Left ventricle myocardium inferior (tissue), 1 donor: ENCODE data around the gene MEI1. TPM values are rescaled to one million over a fixed set of nuclear protein-coding genes. Genes with fewer than 3 reads are reported as not detected.

ENCODE experiments used
- DNase-seq: peaks from one replicate; pipeline ENCODE4 v3.0.0-alpha.2; 2020
- H3K27ac ChIP-seq: fragments of 200-600 bp; replicated peaks from 2 replicates; pipeline ENCODE4 v1.8.0; 2021
- H3K27me3 ChIP-seq: fragments of 200-600 bp; 2 replicates; pipeline ENCODE4 v1.8.0; 2021; ENCODE audit warnings: low read depth
- H3K36me3 ChIP-seq: fragments of 200-600 bp; 2 replicates; pipeline ENCODE4 v1.8.0; 2021
- H3K4me1 ChIP-seq: fragments of 200-600 bp; 2 replicates; pipeline ENCODE4 v1.8.0; 2021
- H3K4me3 ChIP-seq: fragments of 200-600 bp; 2 replicates; pipeline ENCODE4 v1.8.0; 2021; ENCODE audit warnings: mild to moderate bottlenecking, moderate library complexity
- H3K9me3 ChIP-seq: fragments of 200-600 bp; replicated peaks from 2 replicates; pipeline ENCODE4 v1.8.0; 2021
- CTCF ChIP-seq: fragments of 200-600 bp; IDR thresholded peaks from 2 replicates; pipeline ENCODE4 v1.8.0; 2021; ENCODE audit warnings: antibody characterized with exemption, mild to moderate bottlenecking, borderline replicate concordance
- intact Hi-C: fragments of 100-400 bp; cut with micrococcal nuclease; formaldehyde crosslinking; loops from one replicate; pipeline ENCODE4 v1.11.0; 2022
- total RNA-seq: library from RNA; stranded (reverse); fragmentation: NEBNext Ultra II Directional; extraction: Animal tissue kit (Norgen Biotek cat#: 25700); gene quantifications from one replicate; pipeline ENCODE4 v1.2.1, GENCODE V29; 2021
- donor health status: DM: no; HTN: yes; CAD: no; lungs with severe emphysema.

MEI1 gene
- total RNA-seq, 1 donor from 2014 or later = 0.74 TPM

- TF ChIP-seq CTCF = no peak
- intact Hi-C loops = loop anchor here (10.0 kb wide), 1 partner anchor 65 kb away; no protein-coding TSS in a partner anchor
- DNase-seq = no peak
- Histone ChIP-seq H3K27ac (no peak overlapping the region), H3K27me3 (no peaks in the 10 kb centered on the region), H3K4me1 (no peaks in the 10 kb centered on the region), H3K9me3 (no peaks in the 10 kb centered on the region), H3K36me3 (no peaks in the 10 kb centered on the region), H3K4me3 (no peak overlapping the region)
Measured at GRCh38 chr22:41779929-41780505, 80.7 kb downstream of the MEI1 start.

GRCh38 chr22:41780746-41781505 is 81.6 kb downstream of the MEI1 start:
- no peak overlapping the region for H3K4me3 ChIP-seq

GRCh38 chr22:41781507-41781906 is 82.2 kb downstream of the MEI1 start:
- H3K9me3 ChIP-seq = no peaks in the 10 kb centered on the region
- intact Hi-C loops = no loop called here
- no peak overlapping the region for H3K4me3 ChIP-seq
- H3K4me1 ChIP-seq = no peaks in the 10 kb centered on the region
- H3K27me3 ChIP-seq = no peaks in the 10 kb centered on the region
- DNase-seq = no peak
- TF ChIP-seq CTCF = no peak
- H3K27ac ChIP-seq = no peak overlapping the region
- no peaks in the 10 kb centered on the region for H3K36me3 ChIP-seq

More at GRCh38 chr22:41780746-41781505, 81.6 kb downstream of the MEI1 start:
- H3K27ac ChIP-seq = no peak overlapping the region
- H3K27me3 ChIP-seq = no peaks in the 10 kb centered on the region
- H3K9me3 ChIP-seq = no peaks in the 10 kb centered on the region
- intact Hi-C loops = no loop called here
- TF ChIP-seq CTCF = no peak
- H3K36me3 ChIP-seq = no peaks in the 10 kb centered on the region
- DNase-seq = peak; percentile 35
- no peaks in the 10 kb centered on the region for H3K4me1 ChIP-seq

- H3K4me1 ChIP-seq = no peaks in the 10 kb centered on the region
- H3K4me3 ChIP-seq = no peak overlapping the region
- H3K27me3 ChIP-seq = no peaks in the 10 kb centered on the region
- no peaks in the 10 kb centered on the region for H3K9me3 ChIP-seq
- TF ChIP-seq CTCF = no peak
- H3K27ac ChIP-seq = no peak overlapping the region
- H3K36me3 ChIP-seq = no peaks in the 10 kb centered on the region
- intact Hi-C loops = no loop called here
- DNase-seq = no peak
Measured at GRCh38 chr22:41782316-41782715, 83.0 kb downstream of the MEI1 start.

- Histone ChIP-seq H3K9me3 (no peaks in the 10 kb centered on the region), H3K4me1 (no peaks in the 10 kb centered on the region), H3K27ac (no peak overlapping the region), H3K27me3 (no peaks in the 10 kb centered on the region), H3K36me3 (no peaks in the 10 kb centered on the region), H3K4me3 (no peak overlapping the region)
- intact Hi-C loops = no loop called here
- DNase-seq = no peak
- no peak for TF ChIP-seq CTCF
Measured at GRCh38 chr22:41782751-41783150, 83.4 kb downstream of the MEI1 start.
